Measurements from ENCODE around the gene TTYH2. TPM values are rescaled to one million over a fixed set of nuclear protein-coding genes. Genes with fewer than 3 reads are reported as not detected.

Gene TTYH2
- total RNA-seq, 1 experiment from 2014 or later = 15.4 TPM

DNA sequence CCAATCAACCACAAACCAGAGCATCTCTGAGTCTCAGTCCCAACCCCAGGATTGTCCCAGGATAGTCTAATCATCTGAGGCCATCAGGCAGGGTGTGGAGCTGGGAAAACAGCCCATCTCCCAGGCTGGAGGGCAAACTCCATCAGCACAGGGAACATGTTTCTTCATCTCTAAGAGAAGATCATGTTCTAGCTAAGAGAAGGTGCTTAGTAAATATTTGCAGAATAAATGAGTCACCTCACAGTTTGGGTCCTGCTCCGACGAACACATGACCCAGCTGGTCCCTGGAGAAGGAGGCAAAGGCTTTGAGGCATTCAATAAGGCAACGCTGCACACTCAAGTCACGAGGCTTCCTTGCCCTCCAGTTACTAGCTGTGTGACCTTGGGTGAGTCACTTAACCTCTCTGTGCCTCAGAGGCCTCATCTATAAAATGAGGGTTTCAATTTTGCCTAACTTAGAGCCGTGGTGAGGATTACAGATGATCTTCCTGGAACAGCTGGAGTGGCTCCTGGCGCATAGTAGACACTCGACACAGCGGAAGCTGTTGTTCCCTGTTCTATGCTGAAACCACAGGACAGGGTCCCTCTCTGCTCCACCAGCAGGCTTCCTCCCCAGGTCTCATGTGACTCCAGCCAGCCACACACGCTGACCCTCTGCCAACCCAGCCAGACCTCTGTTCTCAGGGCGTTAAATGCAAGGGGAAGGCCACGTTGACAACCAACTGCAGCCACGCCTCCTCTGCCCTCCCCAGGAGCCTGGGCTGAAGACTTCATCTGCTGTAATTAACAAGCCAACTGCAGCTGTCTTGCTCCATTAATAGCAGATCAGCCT, 20.2 kb upstream of the TTYH2 start:
- no peak for TF ChIP-seq EZH2 (IDR thresholded peaks at IDR 0.05; ENCODE audit: borderline replicate concordance, low read depth, low read length, poor library complexity, severe bottlenecking)
- TF ChIP-seq, protein P1, sequence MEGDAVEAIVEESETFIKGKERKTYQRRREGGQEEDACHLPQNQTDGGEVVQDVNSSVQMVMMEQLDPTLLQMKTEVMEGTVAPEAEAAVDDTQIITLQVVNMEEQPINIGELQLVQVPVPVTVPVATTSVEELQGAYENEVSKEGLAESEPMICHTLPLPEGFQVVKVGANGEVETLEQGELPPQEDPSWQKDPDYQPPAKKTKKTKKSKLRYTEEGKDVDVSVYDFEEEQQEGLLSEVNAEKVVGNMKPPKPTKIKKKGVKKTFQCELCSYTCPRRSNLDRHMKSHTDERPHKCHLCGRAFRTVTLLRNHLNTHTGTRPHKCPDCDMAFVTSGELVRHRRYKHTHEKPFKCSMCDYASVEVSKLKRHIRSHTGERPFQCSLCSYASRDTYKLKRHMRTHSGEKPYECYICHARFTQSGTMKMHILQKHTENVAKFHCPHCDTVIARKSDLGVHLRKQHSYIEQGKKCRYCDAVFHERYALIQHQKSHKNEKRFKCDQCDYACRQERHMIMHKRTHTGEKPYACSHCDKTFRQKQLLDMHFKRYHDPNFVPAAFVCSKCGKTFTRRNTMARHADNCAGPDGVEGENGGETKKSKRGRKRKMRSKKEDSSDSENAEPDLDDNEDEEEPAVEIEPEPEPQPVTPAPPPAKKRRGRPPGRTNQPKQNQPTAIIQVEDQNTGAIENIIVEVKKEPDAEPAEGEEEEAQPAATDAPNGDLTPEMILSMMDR (conservative IDR thresholded peaks at IDR 0.05; ENCODE audit: low read depth, low read length) = no peak
- H3K9me3 ChIP-seq (ENCODE audit: low read depth, low read length, poor library complexity, severe bottlenecking) = no peaks in the 10 kb centered on the region
- no peak overlapping the region for H3K4me3 ChIP-seq (ENCODE audit: low read depth, low read length, poor library complexity, severe bottlenecking)
- intact Hi-C loops (cut with micrococcal nuclease; ENCODE audit: unreplicated experiment) = no loop called here
- no TSS peak for BruUV-seq (replicated peaks)
- ChIA-PET POLR2A (ENCODE audit: low non-redundant PET) (no interaction called here), CTCF (interaction anchor here (0.5 to 0.7 kb wide), 2 partner anchors 34 to 175 kb away, joined by 6 read pairs; no protein-coding TSS in a partner anchor)
- H3K4me1 ChIP-seq (ENCODE audit: insufficient read depth, low read length, poor library complexity, severe bottlenecking) = no peaks in the 10 kb centered on the region
- no peak overlapping the region for H3K27ac ChIP-seq (ENCODE audit: low read depth, low read length, poor library complexity, severe bottlenecking)
- H3K36me3 ChIP-seq (ENCODE audit: insufficient read depth, low read length, poor library complexity, severe bottlenecking) = no peaks in the 10 kb centered on the region
- peaks cover 32% of the 10 kb centered on the region for H3K27me3 ChIP-seq (replicated peaks; ENCODE audit: insufficient read depth, low read depth, low read length, poor library complexity)
- no peak for DNase-seq (ENCODE audit: low spot score)

DNA sequence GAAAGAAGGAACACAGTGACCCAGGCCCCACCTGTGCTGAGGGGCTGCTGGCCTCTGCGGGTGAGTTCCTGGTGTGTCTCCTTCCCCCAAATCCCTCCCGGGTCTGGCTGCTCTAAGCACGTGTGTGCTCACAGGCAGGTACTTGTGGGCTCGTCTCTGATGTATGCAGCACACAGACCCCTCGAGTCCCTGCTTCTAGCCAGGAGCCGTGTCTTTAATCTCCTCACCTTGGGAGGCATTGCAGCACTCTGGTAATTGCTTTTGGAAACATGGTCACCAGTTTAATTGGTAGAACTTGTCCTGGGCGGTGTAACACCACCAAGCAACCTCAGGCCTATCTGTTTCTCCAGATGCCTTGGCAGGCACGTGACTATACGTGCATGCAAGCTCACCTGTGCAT, 18.7 kb upstream of the TTYH2 start:
- ChIA-PET CTCF (no interaction called here), POLR2A (ENCODE audit: low non-redundant PET) (no interaction called here)
- intact Hi-C loops (cut with micrococcal nuclease; ENCODE audit: unreplicated experiment) = no loop called here

DNA sequence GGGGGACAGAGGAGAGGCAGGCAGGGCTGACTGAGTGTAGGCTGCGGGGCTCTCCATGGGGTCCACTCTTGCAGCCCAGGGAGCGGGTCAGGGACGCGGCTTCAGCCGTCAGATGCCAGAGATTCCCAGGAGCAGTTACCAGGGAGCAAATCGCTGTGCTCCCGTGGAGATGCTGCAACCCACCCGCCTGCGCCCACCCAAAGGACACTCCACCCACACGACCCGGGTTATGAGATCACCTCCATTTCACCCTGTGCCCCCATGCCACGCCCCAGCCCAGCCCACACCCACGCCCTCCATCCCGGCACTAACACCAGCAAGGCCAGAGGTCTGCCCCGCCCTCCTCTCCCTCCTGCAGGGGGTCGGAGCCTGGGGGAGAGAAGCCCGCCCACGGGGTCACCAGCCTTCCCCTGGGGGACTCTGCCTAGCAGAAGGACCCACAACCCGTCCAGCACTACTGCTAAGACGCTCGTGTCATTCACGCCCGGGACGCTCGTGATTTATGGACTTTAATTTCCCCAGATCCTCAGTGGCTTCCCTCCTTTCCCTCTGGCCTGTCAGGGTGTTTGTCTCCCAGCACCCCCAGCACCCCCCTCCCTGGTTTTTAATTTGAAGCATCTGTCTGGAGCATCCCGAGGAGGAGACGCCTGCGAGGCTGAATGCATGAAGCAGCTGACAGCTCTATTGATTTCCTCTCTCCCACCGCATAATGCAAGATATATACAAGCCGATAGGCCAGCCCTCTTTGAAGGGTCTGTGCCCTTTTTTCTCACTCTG, 16.6 kb upstream of the TTYH2 start:
- no peak overlapping the region for H3K27ac ChIP-seq (ENCODE audit: low read depth, low read length, poor library complexity, severe bottlenecking)
- H3K4me1 ChIP-seq (ENCODE audit: insufficient read depth, low read length, poor library complexity, severe bottlenecking) = no peaks in the 10 kb centered on the region
- intact Hi-C loops (cut with micrococcal nuclease; ENCODE audit: unreplicated experiment) = no loop called here
- TF ChIP-seq EZH2 (IDR thresholded peaks at IDR 0.05; ENCODE audit: borderline replicate concordance, low read depth, low read length, poor library complexity, severe bottlenecking) = no peak
- TF ChIP-seq, protein P1 (conservative IDR thresholded peaks at IDR 0.05; ENCODE audit: low read depth, low read length) = no peak
- H3K36me3 ChIP-seq (ENCODE audit: insufficient read depth, low read length, poor library complexity, severe bottlenecking) = no peaks in the 10 kb centered on the region
- BruUV-seq (replicated peaks) = no TSS peak
- no peaks in the 10 kb centered on the region for H3K9me3 ChIP-seq (ENCODE audit: low read depth, low read length, poor library complexity, severe bottlenecking)
- POLR2A ChIA-PET (ENCODE audit: low non-redundant PET) = interaction anchor here (0.6 kb wide), 1 partner anchor 297 kb away, joined by 3 read pairs; no protein-coding TSS in a partner anchor
- no peak for DNase-seq (ENCODE audit: low spot score)
- peaks cover 32% of the 10 kb centered on the region for H3K27me3 ChIP-seq (replicated peaks; ENCODE audit: insufficient read depth, low read depth, low read length, poor library complexity)
- CTCF ChIA-PET = no interaction called here
- H3K4me3 ChIP-seq (ENCODE audit: low read depth, low read length, poor library complexity, severe bottlenecking) = no peak overlapping the region

More for the DNA sequence above, 18.7 kb upstream of the TTYH2 start:
- no peaks in the 10 kb centered on the region for H3K9me3 ChIP-seq (ENCODE audit: low read depth, low read length, poor library complexity, severe bottlenecking)
- H3K36me3 ChIP-seq (ENCODE audit: insufficient read depth, low read length, poor library complexity, severe bottlenecking) = no peaks in the 10 kb centered on the region
- TF ChIP-seq, protein P1 (conservative IDR thresholded peaks at IDR 0.05; ENCODE audit: low read depth, low read length) = no peak
- TF ChIP-seq EZH2 (IDR thresholded peaks at IDR 0.05; ENCODE audit: borderline replicate concordance, low read depth, low read length, poor library complexity, severe bottlenecking) = no peak
- no peaks in the 10 kb centered on the region for H3K4me1 ChIP-seq (ENCODE audit: insufficient read depth, low read length, poor library complexity, severe bottlenecking)
- no TSS peak for BruUV-seq (replicated peaks)
- DNase-seq (ENCODE audit: low spot score) = no peak
- peaks cover 32% of the 10 kb centered on the region for H3K27me3 ChIP-seq (replicated peaks; ENCODE audit: insufficient read depth, low read depth, low read length, poor library complexity)
- no peak overlapping the region for H3K27ac ChIP-seq (ENCODE audit: low read depth, low read length, poor library complexity, severe bottlenecking)
- no peak overlapping the region for H3K4me3 ChIP-seq (ENCODE audit: low read depth, low read length, poor library complexity, severe bottlenecking)
